NOMO-1 (cell line): ENCODE measurements around the gene NPB.

Experiments
- DNase-seq, 2 experiments: peaks; one replicate each; lab custom pipeline; 2025; ENCODE audit not compliant: unreplicated experiment in 2 of 2; lab: John Stamatoyannopoulos, UW

NPB gene

GRCh38 chr17:81902023-81902652 lies at the start of gene NPB:
Gene NPB (plus strand): TSS chr17:81902238. CDS start chr17:81902278, 40 bp downstream.
- peak in 1 of 2 experiments; percentile 8 for DNase-seq

GRCh38 chr17:81854974-81855774 lies 46.9 kb upstream of the NPB start:
- no peak for DNase-seq

GRCh38 chr17:81858170-81858966 lies 43.7 kb upstream of the NPB start:
- DNase-seq, result no peak

GRCh38 chr17:81858967-81859905 lies 42.8 kb upstream of the NPB start:
- DNase-seq, result peak in 1 of 2 experiments; percentile 23

- no peak for DNase-seq
These were observed 41.9 kb upstream of the NPB start, which contains the start of gene P4HB for GRCh38 chr17:81859906-81860755. Gene P4HB (minus strand): TSS chr17:81860535. CDS start chr17:81860471, 64 bp downstream.

GRCh38 chr17:81860756-81861568 lies 41.1 kb upstream of the NPB start:
- DNase-seq, result peak; percentile 99 to 100

GRCh38 chr17:81863123-81863675 lies 38.8 kb upstream of the NPB start:
- no peak for DNase-seq

- no peak for DNase-seq
These were observed 37.9 kb upstream of the NPB start for GRCh38 chr17:81863833-81864768.

- no peak for DNase-seq
These were observed 36.7 kb upstream of the NPB start for GRCh38 chr17:81865358-81865732.

- no peak for DNase-seq
These were observed 36.2 kb upstream of the NPB start for GRCh38 chr17:81865733-81866439.

- no peak for DNase-seq
These were observed 35.4 kb upstream of the NPB start for GRCh38 chr17:81866440-81867169.

- DNase-seq, result no peak
These were observed 34.7 kb upstream of the NPB start for GRCh38 chr17:81867170-81867990.

- no peak for DNase-seq
These were observed 33.9 kb upstream of the NPB start for GRCh38 chr17:81867991-81868673.

- no peak for DNase-seq
These were observed 33.3 kb upstream of the NPB start for GRCh38 chr17:81868674-81869220.
